Neural progenitor cell (in vitro differentiated cells): Measurements from ENCODE around the gene ABCE1.

Source experiments
- EZH2 ChIP-seq: fragments of 200-600 bp; sonication (generic); IDR thresholded peaks from 2 replicates; pipeline ENCODE4 v1.6.1; 2017; ENCODE audit warnings: antibody characterized with exemption, mild to moderate bottlenecking, moderate library complexity
- EZH2phosphoT487 ChIP-seq: fragments of 200-600 bp; sonication (generic); IDR thresholded peaks from 2 replicates; pipeline ENCODE4 v1.6.1; 2017; ENCODE audit warnings: antibody characterized with exemption
- TF ChIP-seq, protein P1 (sequence below): fragments of 200-600 bp; sonication (generic); IDR thresholded peaks from 2 replicates; pipeline ENCODE4 v1.5.1; 2017; ENCODE audit warnings: antibody characterized with exemption, mild to moderate bottlenecking

DNA sequence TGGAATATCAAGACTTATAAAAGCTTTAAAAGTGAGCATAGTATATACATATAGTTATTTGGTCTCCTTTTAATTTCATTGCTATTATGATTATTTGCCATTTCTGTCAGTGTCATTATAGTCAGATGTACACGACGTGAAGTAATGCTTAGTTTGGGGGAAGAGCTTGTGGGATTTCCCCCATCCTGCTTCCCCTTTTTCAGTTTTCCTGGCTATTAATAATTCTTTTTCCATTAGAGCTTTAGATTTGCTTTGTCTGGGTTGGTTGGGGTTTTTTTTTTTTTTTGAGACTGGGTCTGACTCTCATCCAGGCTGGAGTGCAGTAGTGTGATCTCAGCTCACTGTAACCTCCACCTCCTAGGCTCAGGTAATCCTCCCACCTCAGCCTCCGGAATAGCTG is 5.4 kb downstream of the ABCE1 start:
- TF ChIP-seq, protein P1, sequence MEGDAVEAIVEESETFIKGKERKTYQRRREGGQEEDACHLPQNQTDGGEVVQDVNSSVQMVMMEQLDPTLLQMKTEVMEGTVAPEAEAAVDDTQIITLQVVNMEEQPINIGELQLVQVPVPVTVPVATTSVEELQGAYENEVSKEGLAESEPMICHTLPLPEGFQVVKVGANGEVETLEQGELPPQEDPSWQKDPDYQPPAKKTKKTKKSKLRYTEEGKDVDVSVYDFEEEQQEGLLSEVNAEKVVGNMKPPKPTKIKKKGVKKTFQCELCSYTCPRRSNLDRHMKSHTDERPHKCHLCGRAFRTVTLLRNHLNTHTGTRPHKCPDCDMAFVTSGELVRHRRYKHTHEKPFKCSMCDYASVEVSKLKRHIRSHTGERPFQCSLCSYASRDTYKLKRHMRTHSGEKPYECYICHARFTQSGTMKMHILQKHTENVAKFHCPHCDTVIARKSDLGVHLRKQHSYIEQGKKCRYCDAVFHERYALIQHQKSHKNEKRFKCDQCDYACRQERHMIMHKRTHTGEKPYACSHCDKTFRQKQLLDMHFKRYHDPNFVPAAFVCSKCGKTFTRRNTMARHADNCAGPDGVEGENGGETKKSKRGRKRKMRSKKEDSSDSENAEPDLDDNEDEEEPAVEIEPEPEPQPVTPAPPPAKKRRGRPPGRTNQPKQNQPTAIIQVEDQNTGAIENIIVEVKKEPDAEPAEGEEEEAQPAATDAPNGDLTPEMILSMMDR, result no peak
- TF ChIP-seq EZH2 (no peak), EZH2phosphoT487 (no peak)
